Lung (tissue), 12 donors: ENCODE results near the gene CTNND1. TPM values are rescaled to one million over a fixed set of nuclear protein-coding genes. Genes with fewer than 3 reads are reported as not detected.

Source experiments
- ATAC-seq: fragments of 200-7000 bp; cut with Tn5 transposase; one replicate; pipeline ENCODE4 v1.9.1; 2020; ENCODE audit warnings: moderate number of reproducible peaks; ENCODE audit not compliant: insufficient read depth, low FRiP score
- DNase-seq, 3 donors: peaks; one replicate each; pipeline ENCODE4 v3.0.0-alpha.2; 2013 to 2017
- H3K27ac ChIP-seq, 2 donors: one replicate each; pipeline ENCODE4 v1.5.1; 2013; ENCODE audit warnings: mild to moderate bottlenecking in 2 of 2, moderate library complexity in 2 of 2, control low read depth in 1 of 2, inconsistent platforms in 1 of 2, low read depth in 1 of 2, low read length in 1 of 2
- H3K27me3 ChIP-seq, 3 donors: one replicate each; pipeline ENCODE4 v1.5.1; 2013; ENCODE audit warnings: low read length in 2 of 3; ENCODE audit not compliant: control insufficient read depth in 3 of 3, insufficient read depth in 3 of 3
- H3K36me3 ChIP-seq, 4 donors: one replicate each; pipeline ENCODE4 v1.5.1; 2013; ENCODE audit warnings: low read length in 4 of 4, mild to moderate bottlenecking in 1 of 4, moderate library complexity in 1 of 4; ENCODE audit not compliant: control insufficient read depth in 4 of 4, insufficient read depth in 4 of 4
- H3K4me1 ChIP-seq, 5 donors: one replicate each; pipeline ENCODE4 v1.5.1; 2013; ENCODE audit warnings: low read length in 5 of 5, mild to moderate bottlenecking in 2 of 5, moderate library complexity in 1 of 5; ENCODE audit not compliant: control insufficient read depth in 5 of 5, insufficient read depth in 5 of 5
- H3K4me3 ChIP-seq: one replicate; pipeline ENCODE4 v1.5.1; 2013; ENCODE audit warnings: mild to moderate bottlenecking, control low read depth, moderate library complexity
- H3K9ac ChIP-seq, 2 donors: one replicate each; pipeline ENCODE4 v1.5.1; 2013; ENCODE audit warnings: low read length in 2 of 2, control low read depth in 1 of 2; ENCODE audit not compliant: insufficient read depth in 1 of 2
- H3K9me3 ChIP-seq, 4 donors: one replicate each; pipeline ENCODE4 v1.5.1; 2013; ENCODE audit warnings: low read length in 3 of 4, mild to moderate bottlenecking in 1 of 4, moderate library complexity in 1 of 4; ENCODE audit not compliant: control insufficient read depth in 4 of 4, insufficient read depth in 3 of 4
- CTCF ChIP-seq: IDR thresholded peaks from 2 replicates; pipeline ENCODE4 v1.5.1; 2012; ENCODE audit warnings: mild to moderate bottlenecking; ENCODE audit errors: control extremely low read depth, extremely low read depth
- WGBS, 2 donors: extraction: QIAGEN DNeasy Blood & Tissue Kit; methylation state at CpG; one replicate each; pipeline ENCODE4 v1.1.7; 2013; 5-methylcytosine and 5-hydroxymethylcytosine counted together
- polyA plus RNA-seq, 2 donors: library from polyadenylated mRNA; stranded (reverse); fragments of 200-250 nt; gene quantifications; one replicate each; pipeline ENCODE4 v1.2.1, GENCODE V29; 2013
- total RNA-seq, 2 donors: library from RNA; depleted of rRNA in 1 of 2; stranded (reverse); fragments of >200 nt in 1 of 2; gene quantifications; one replicate each; pipeline ENCODE4 v1.2.1, GENCODE V29; 2014 to 2021
- donor health status: control.
- donor health status: control.
- donor health status: Bipolar disorder and iron deficiency.
- donor health status: healthy.
- donor health status: DM: yes; HTN: yes; CAD: no.

Gene CTNND1
- total and polyA plus RNA-seq, 4 donors = 36.5 to 423 (median 128) TPM

- Histone ChIP-seq H3K4me3 (no peak overlapping the region), H3K36me3 (peaks cover 13 to 29% (median 20%) of the 10 kb centered on the region in 4 donors), H3K9me3 (no peaks in the 10 kb centered on the region), H3K27me3 (no peaks in the 10 kb centered on the region), H3K9ac (no peak overlapping the region), H3K27ac (no peak overlapping the region), H3K4me1 (peaks cover 0 to 15% (median 8%) of the 10 kb centered on the region in 5 donors)
- ATAC-seq (no peak), DNase-seq (no peak)
- TF ChIP-seq CTCF = no peak
- WGBS, 2 donors = 75 to 91% methylated on average over 2 of the region's 2 CpGs
Observed at GRCh38 chr11:57744357-57744756, 17.2 kb upstream of the CTNND1 start.

- no peak overlapping the region for H3K27ac ChIP-seq
- H3K4me1 ChIP-seq = peaks cover 0 to 15% (median 8%) of the 10 kb centered on the region in 5 donors
- no peak for TF ChIP-seq CTCF
- H3K36me3 ChIP-seq = peaks cover 13 to 29% (median 16%) of the 10 kb centered on the region in 4 donors
- H3K9ac ChIP-seq = no peak overlapping the region
- ATAC-seq (no peak), DNase-seq (no peak)
- H3K27me3 ChIP-seq = no peaks in the 10 kb centered on the region
- no peak overlapping the region for H3K4me3 ChIP-seq
- H3K9me3 ChIP-seq = no peaks in the 10 kb centered on the region
- WGBS, 2 donors = 88 to 100% methylated on average over 5 of the region's 5 CpGs
Observed at GRCh38 chr11:57745206-57745605, 16.4 kb upstream of the CTNND1 start.

- Histone ChIP-seq H3K27me3 (no peaks in the 10 kb centered on the region), H3K9me3 (no peaks in the 10 kb centered on the region), H3K27ac (no peak overlapping the region), H3K9ac (no peak overlapping the region), H3K36me3 (peaks cover 13 to 29% (median 16%) of the 10 kb centered on the region in 4 donors), H3K4me1 (peaks cover 3 to 10% (median 8%) of the 10 kb centered on the region in 5 donors), H3K4me3 (no peak overlapping the region)
- WGBS, 2 donors = 83 to 87% methylated on average over 1 of the region's 1 CpG
- TF ChIP-seq CTCF = no peak
- ATAC-seq (no peak), DNase-seq (no peak)
Observed at GRCh38 chr11:57746920-57747319, 14.7 kb upstream of the CTNND1 start.

- Histone ChIP-seq H3K9me3 (no peaks in the 10 kb centered on the region), H3K4me3 (no peak overlapping the region), H3K27me3 (no peaks in the 10 kb centered on the region), H3K4me1 (peaks cover 0 to 4% (median 0%) of the 10 kb centered on the region in 5 donors), H3K9ac (no peak overlapping the region), H3K36me3 (peaks cover 0 to 2% (median 0%) of the 10 kb centered on the region in 4 donors), H3K27ac (no peak overlapping the region)
- no peak for TF ChIP-seq CTCF
- ATAC-seq = no peak
- no peak for DNase-seq
Observed at GRCh38 chr11:57751176-57751575, 10.4 kb upstream of the CTNND1 start.
